HepG2 (cell line): ENCODE data around the gene TMEM87B. TPM values are rescaled to one million over a fixed set of nuclear protein-coding genes. Genes with fewer than 3 reads are reported as not detected.

Experiments
- AGO2 ChIP-seq: fragments of 200-400 bp; formaldehyde crosslinking; optimal IDR thresholded peaks from 2 replicates; pipeline ENCODE3; 2017; ENCODE audit warnings: mild to moderate bottlenecking, low read depth, low read length, moderate library complexity
- CENPX ChIP-seq: sonication (generic); formaldehyde crosslinking; IDR thresholded peaks from 2 replicates; pipeline ENCODE4 v1.9.0; 2021; ENCODE audit warnings: mild to moderate bottlenecking, missing genetic modification reagents, moderate library complexity
- EHMT2 ChIP-seq: fragments of 200-600 bp; sonication (generic); IDR thresholded peaks from 2 replicates; pipeline ENCODE4 v1.7.0; 2017; ENCODE audit warnings: antibody characterized with exemption, low read depth, low read length, borderline replicate concordance
- IRF2 ChIP-seq: IDR thresholded peaks from 2 replicates; pipeline ENCODE4 v1.6.1; 2018; ENCODE audit warnings: missing genetic modification reagents, missing compliant biosample characterization
- MAFG ChIP-seq: sonication (generic); formaldehyde crosslinking; IDR thresholded peaks from 2 replicates; pipeline ENCODE4 v1.5.1; 2020; ENCODE audit warnings: mild to moderate bottlenecking, missing genetic modification reagents
- PLRG1 ChIP-seq: fragments of 450-650 bp; conservative IDR thresholded peaks from 2 replicates; pipeline ENCODE4 v1.6.1; 2016
- SKI ChIP-seq: fragments of 450-650 bp; IDR thresholded peaks from one replicate; pipeline ENCODE4 v1.6.1; 2018; ENCODE audit warnings: mild to moderate bottlenecking; ENCODE audit not compliant: partially characterized antibody
- SMAD3 ChIP-seq: sonication (generic); formaldehyde crosslinking; IDR thresholded peaks from 2 replicates; pipeline ENCODE4 v1.4.0; 2020; ENCODE audit warnings: missing genetic modification reagents
- TAF15 ChIP-seq: fragments of 200-400 bp; formaldehyde crosslinking; IDR thresholded peaks from one replicate; pipeline ENCODE4 v1.6.1; 2018; ENCODE audit warnings: mild to moderate bottlenecking, low read depth, low read length; ENCODE audit not compliant: poor library complexity, severe bottlenecking
- ZFP1 ChIP-seq: IDR thresholded peaks from 2 replicates; pipeline ENCODE4 v1.6.1; 2016
- ZNF34 ChIP-seq: sonication (generic); formaldehyde crosslinking; IDR thresholded peaks from 2 replicates; pipeline ENCODE4 v1.4.0; 2020; ENCODE audit warnings: mild to moderate bottlenecking, missing genetic modification reagents, borderline replicate concordance
- ZNF761 ChIP-seq: sonication (generic); formaldehyde crosslinking; conservative IDR thresholded peaks from 2 replicates; pipeline ENCODE4 v1.4.0; 2020; ENCODE audit warnings: mild to moderate bottlenecking, missing genetic modification reagents
- ZSCAN25 ChIP-seq: sonication (generic); formaldehyde crosslinking; IDR thresholded peaks from 2 replicates; pipeline ENCODE4 v1.8.0; 2022; ENCODE audit warnings: mild to moderate bottlenecking, missing genetic modification reagents
- polyA plus RNA-seq, 8 experiments: library from polyadenylated mRNA; depleted of rRNA in 3 of 8; stranded (reverse) in 7 of 8; unstranded in 1 of 8; fragments of >200 nt; fragmentation: Illumina TruSeq in 4 of 8; extraction: Trizol in 4 of 8; gene quantifications; 2 replicates each; pipeline versions ENCODE4 v1.2.1 to v1.2.3, GENCODE V29; 2011 to 2016; ENCODE audit warnings: low read depth in 4 of 8, missing spikeins in 1 of 8, mixed read lengths in 1 of 8; ENCODE audit not compliant: insufficient read depth in 1 of 8
- total RNA-seq, 5 experiments: library from RNA; depleted of rRNA; stranded (reverse); fragments of >200 nt; fragmentation: Illumina TruSeq; extraction: Trizol; gene quantifications; 2 replicates each; pipeline ENCODE4 v1.2.3, GENCODE V29; 2016; ENCODE audit warnings: low read depth in 1 of 5
- TF ChIP-seq, protein P1 (sequence below): sonication (generic); formaldehyde crosslinking; IDR thresholded peaks from 2 replicates; pipeline ENCODE4 v1.5.0; 2020; ENCODE audit warnings: mild to moderate bottlenecking, missing genetic modification reagents
- TF ChIP-seq, protein P2 (sequence below): sonication (generic); formaldehyde crosslinking; IDR thresholded peaks from 2 replicates; pipeline ENCODE4 v1.4.0; 2020; ENCODE audit warnings: missing genetic modification reagents, borderline replicate concordance
- TF ChIP-seq, protein P3 (sequence below): sonication (generic); formaldehyde crosslinking; IDR thresholded peaks from 2 replicates; pipeline ENCODE4 v1.4.0; 2020; ENCODE audit warnings: mild to moderate bottlenecking, missing genetic modification reagents
- TF ChIP-seq, protein P4 (sequence below): IDR thresholded peaks from 2 replicates; pipeline ENCODE4 v1.6.1; 2016; ENCODE audit warnings: missing genetic modification reagents, missing compliant biosample characterization

The TMEM87B gene
- total and polyA plus RNA-seq, 2 of the 13 experiments (the other 11 are each of a cell fraction or from before 2014, with no cell fraction given), result 15.1 to 16.2 TPM

DNA sequence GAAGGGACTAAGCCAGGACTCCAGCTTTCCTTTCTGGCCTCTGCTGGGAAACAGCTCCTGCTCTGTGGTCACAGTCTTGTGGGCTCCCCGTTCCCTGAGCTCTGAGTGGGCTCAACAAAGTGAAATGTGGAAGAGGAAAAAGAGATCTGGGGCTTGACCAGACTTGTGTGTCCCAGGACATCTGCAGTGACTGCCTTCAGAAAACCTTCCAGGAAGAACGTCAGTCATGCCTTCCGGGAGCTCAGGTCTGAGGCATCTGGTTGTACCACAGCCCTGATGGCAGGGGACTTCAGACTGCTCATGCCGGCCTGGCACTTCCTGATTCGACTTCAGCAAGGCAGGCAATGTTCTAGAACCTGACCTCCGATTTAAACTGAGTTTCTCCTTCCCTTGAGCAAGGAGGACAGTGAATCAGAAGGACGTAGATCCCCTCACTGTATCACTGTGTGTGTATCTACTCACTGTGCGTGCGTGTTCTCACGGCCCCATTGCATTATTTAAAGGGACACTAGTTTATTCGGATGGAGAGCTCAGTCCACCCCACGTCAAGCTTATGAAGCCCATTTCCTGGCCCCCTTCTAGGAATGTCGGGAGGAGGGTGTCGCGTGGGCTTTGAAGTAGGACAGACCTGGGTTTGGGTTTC is 82.6 kb downstream of the TMEM87B start (continued):
- TF ChIP-seq, protein P1, sequence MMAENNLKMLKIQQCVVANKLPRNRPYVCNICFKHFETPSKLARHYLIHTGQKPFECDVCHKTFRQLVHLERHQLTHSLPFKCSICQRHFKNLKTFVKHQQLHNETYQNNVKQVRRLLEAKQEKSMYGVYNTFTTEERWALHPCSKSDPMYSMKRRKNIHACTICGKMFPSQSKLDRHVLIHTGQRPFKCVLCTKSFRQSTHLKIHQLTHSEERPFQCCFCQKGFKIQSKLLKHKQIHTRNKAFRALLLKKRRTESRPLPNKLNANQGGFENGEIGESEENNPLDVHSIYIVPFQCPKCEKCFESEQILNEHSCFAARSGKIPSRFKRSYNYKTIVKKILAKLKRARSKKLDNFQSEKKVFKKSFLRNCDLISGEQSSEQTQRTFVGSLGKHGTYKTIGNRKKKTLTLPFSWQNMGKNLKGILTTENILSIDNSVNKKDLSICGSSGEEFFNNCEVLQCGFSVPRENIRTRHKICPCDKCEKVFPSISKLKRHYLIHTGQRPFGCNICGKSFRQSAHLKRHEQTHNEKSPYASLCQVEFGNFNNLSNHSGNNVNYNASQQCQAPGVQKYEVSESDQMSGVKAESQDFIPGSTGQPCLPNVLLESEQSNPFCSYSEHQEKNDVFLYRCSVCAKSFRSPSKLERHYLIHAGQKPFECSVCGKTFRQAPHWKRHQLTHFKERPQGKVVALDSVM, result no peak
- TF ChIP-seq ZNF761 (CRISPR knock-in tag), result no peak
- TF ChIP-seq PLRG1, result no peak
- TF ChIP-seq, protein P2, sequence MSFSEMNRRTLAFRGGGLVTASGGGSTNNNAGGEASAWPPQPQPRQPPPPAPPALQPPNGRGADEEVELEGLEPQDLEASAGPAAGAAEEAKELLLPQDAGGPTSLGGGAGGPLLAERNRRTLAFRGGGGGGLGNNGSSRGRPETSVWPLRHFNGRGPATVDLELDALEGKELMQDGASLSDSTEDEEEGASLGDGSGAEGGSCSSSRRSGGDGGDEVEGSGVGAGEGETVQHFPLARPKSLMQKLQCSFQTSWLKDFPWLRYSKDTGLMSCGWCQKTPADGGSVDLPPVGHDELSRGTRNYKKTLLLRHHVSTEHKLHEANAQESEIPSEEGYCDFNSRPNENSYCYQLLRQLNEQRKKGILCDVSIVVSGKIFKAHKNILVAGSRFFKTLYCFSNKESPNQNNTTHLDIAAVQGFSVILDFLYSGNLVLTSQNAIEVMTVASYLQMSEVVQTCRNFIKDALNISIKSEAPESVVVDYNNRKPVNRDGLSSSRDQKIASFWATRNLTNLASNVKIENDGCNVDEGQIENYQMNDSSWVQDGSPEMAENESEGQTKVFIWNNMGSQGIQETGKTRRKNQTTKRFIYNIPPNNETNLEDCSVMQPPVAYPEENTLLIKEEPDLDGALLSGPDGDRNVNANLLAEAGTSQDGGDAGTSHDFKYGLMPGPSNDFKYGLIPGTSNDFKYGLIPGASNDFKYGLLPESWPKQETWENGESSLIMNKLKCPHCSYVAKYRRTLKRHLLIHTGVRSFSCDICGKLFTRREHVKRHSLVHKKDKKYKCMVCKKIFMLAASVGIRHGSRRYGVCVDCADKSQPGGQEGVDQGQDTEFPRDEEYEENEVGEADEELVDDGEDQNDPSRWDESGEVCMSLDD, result no peak
- TF ChIP-seq ZNF34, result 0 out of 2 replicates have a peak, but pooled peaks have one; percentile 10
- no peak for TF ChIP-seq MAFG (CRISPR knock-in tag)
- TF ChIP-seq TAF15, result no peak
- no peak for TF ChIP-seq SMAD3 (CRISPR knock-in tag)
- TF ChIP-seq IRF2 (CRISPR knock-in tag), result no peak
- no peak for TF ChIP-seq ZFP1 (CRISPR knock-in tag)
- no peak for TF ChIP-seq EHMT2
- no peak for TF ChIP-seq ZSCAN25 (CRISPR knock-in tag)
- TF ChIP-seq, protein P3, sequence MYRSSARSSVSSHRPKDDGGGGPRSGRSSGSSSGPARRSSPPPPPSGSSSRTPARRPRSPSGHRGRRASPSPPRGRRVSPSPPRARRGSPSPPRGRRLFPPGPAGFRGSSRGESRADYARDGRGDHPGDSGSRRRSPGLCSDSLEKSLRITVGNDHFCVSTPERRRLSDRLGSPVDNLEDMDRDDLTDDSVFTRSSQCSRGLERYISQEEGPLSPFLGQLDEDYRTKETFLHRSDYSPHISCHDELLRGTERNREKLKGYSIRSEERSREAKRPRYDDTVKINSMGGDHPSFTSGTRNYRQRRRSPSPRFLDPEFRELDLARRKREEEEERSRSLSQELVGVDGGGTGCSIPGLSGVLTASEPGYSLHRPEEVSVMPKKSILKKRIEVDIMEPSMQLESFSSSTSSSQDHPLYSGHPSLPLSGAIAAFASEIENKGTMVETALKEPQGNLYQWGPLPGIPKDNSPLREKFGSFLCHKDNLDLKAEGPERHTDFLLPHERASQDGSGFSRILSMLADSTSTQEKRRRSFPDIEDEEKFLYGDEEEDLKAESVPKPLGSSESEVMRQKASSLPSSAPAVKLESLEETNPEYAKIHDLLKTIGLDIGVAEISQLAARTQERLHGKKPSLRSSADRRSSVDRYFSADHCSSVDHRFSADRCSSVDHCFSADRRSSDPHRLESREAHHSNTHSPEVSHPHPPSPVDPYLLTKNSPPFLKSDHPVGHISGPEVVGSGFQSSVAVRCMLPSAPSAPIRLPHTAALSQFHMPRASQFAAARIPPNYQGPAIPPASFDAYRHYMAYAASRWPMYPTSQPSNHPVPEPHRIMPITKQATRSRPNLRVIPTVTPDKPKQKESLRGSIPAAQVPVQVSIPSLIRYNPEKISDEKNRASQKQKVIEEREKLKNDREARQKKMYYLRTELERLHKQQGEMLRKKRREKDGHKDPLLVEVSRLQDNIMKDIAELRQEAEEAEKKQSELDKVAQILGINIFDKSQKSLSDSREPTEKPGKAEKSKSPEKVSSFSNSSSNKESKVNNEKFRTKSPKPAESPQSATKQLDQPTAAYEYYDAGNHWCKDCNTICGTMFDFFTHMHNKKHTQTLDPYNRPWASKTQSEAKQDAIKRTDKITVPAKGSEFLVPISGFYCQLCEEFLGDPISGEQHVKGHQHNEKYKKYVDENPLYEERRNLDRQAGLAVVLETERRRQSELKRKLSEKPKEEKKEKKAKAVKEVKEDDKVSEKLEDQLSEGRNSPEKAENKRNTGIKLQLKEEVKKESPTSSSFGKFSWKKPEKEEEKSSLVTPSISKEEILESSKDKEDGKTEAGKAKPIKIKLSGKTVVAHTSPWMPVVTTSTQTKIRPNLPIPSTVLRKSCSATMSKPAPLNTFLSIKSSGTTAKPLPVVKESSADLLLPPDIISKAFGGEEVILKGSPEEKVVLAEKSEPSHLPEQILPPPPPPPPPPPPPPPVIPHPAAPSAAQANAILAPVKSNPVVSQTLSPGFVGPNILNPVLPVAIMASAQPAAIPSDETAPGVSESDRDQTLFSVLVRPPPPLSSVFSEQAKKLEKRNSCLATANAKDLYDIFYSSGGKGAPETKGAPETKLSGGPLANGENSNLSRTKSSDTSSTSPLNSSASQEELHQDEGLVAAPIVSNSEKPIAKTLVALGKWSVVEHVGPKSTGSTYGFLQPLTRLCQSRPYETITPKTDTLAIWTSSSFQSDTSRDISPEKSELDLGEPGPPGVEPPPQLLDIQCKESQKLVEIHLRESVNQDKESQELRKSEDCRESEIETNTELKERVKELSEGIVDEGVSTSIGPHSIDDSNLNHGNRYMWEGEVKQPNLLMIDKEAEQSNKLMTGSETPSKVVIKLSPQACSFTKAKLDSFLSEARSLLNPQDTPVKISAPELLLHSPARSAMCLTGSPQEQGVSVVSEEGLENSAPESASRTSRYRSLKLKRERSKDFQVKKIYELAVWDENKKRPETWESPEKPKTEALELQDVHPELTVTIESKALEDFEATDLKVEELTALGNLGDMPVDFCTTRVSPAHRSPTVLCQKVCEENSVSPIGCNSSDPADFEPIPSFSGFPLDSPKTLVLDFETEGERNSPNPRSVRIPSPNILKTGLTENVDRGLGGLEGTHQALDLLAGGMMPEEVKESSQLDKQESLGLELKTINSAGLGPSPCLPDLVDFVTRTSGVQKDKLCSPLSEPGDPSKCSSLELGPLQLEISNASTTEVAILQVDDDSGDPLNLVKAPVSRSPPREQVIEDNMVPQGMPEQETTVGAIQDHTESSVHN (CRISPR knock-in tag), result 0 out of 2 replicates have a peak, but pooled peaks have one; percentile 42
- TF ChIP-seq AGO2, result no peak
- no peak for TF ChIP-seq SKI
- TF ChIP-seq, protein P4, sequence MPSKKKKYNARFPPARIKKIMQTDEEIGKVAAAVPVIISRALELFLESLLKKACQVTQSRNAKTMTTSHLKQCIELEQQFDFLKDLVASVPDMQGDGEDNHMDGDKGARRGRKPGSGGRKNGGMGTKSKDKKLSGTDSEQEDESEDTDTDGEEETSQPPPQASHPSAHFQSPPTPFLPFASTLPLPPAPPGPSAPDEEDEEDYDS (CRISPR knock-in tag), result peak; percentile 43; the same call in 1 of the 2 replicates
- no peak for TF ChIP-seq CENPX
